ENCODE results near the gene SLC25A6.
"Not testable (repeated sequence)": the region's sequence is repeated elsewhere in the genome, so short reads cannot be mapped to it uniquely, and the experiment has no call there.

Gene SLC25A6

DNA sequence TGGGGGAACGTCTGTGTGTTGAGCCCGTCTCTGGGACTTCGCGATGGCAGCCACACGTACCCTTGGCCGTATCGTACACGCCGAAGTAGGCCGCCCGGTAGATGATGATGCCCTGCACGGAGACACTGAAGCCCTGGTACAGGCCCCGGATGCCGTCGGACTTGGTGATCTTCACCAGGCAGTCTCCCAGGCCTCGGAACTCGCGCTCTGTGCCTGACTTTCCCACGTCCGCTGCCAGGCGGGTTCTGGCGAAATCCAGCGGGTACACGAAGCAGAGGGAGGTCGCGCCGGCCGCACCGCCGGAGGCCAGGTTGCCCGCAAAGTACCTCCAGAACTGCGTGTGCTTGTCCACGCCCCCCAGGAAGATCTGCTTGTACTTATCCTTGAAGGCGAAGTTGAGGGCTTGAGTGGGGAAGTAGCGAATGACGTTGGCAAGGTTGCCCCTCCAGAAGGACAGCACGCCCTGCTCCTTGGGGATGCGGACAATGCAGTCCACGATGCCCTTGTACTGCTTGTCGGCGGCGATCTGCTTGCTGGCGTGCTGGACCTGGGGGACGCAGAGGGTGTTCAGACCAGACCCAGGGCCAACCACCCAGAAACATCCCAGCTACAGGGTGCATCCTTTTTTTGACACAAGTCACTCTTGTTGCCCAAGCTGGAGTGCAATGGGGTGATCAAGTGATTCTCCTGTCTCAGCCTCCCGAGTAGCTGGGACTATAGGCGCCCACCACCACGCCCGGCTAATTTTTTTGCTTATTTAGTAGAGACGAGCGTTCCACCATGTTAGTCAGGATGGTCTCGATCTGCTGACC is 2.5 kb downstream of the SLC25A6 start:
- no peak for DNase-seq

DNA sequence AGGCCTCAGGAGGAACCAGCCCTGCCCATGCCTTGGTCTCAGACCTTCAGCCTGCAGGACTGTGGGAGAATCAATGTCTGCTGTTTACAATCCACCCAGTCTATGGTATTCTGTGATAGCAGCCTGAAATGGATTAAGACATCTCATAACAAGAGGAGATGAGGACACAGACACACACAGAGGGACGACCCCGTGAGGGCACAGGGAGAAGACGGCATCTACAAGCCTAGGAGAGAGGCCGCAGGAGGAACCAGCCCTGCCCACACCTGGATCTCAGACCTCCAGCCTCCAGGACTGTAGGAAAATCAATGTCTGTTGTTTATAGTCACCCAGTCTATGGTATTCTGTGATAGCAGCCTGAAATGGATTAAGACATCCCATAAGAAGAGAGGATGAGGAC is 3.3 kb downstream of the SLC25A6 start:
- no peak for DNase-seq

DNA sequence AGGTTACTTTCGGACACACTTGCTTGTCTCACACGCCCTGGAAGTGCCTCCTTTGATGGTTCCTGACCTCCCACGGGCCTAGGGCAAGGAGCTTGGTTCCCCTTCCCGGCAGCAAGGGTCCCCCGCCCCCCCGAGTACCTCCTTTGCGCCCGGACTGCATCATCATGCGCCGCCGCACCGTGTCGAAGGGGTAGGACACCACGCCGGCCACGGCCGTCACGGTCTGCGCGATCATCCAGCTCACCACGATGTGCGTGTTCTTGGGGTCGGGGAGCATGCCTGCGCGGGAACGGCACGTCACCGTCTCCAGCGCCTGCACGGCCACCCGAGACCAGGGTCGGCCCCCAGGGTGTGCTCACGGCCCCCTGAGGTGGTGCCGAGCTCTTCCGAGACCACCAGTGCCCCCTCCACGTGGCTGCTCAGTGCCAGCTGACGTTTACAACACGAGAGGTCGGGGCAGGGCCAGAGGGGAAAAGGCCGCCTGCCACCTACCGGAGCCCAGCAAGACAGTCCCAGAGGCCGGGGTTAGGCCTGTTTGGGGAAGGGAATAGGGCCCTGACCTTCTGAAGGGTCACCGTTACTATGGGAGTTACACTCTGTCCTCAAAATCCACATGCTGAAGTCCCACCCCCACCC is 4.7 kb downstream of the SLC25A6 start:
- no peak for DNase-seq

DNA sequence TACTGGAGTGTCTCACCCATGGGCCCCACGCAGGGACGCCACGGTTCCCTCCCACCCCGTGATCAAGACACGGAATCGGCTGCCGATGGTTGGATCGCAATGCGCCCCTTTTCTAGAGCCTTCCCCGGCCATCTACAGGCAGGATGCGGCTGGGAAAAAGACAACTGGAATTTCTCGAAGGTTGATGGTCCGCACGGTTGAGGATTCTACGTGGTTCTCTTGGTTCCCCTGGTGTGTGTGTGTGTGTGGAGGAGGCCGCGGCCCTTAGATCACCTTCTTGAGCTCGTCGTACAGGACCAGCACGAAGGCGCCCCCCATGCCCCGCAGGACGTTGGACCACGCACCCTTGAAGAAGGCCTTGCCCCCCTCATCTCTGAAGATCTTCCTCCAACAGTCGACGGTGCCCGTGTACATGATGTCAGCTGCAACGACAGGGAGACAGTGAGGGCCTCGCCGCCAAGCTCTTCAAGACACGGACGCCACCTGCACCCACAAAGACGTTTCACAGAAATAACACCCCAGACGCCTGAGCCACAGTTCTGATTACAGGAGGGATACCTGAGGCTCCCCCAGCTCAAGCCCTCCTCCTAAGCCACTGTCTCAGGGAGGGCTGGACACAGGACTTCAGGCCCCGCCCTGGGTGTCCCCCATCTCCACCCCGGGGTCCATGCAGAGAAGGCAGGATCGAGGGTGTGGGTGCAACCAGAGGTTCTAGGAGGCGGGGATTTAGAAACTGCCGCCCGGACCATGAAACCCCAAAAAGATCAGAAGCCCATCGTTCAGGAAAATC is 5.4 kb downstream of the SLC25A6 start:
- no peak for DNase-seq

DNA sequence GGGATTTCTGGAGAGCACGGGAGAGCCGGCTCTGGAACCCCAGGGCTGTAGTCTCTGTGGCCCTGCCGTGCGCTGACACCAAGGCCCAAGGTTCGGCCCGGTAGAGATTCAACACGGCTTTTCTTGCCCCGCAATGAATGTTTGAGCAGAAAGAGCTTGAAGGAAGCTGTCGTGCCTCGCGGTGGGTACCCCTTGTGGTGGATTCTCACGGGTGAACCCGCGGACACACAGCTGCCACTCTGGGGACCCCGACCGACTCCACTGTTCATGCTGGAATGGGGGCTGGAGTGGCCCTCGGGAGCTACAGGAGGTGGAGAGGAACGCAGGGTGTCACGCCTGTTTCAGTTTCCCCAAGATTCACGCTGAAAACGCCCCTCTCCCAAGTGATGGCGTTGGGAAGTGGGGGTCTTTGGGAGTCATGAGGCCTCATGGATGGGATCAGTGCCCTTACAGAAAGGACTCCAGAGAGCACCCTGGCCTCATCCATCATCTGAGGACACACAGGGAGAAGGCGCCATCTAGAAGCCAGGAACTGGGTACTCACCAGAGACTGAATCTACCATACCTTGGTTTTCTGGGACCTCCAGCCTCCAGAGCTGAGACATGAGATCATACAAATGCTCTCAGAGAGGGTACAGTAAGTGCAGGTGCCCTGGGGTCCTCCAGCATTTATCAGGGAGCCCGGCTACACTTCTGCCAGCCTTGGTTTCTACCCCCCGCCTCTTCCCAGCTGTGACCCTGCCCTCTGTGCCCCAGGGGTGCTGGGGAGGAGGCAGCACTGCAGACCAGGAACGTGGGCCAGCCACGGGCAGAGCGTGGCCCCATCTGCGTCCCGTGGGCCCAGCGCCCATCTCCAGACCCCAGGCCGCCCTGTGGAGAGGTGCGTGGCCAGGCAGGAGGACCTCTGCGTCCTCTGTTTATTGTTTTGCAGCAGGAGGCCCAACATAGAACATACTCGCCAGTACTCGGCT is 6.4 kb downstream of the SLC25A6 start:
- no peak for DNase-seq

DNA sequence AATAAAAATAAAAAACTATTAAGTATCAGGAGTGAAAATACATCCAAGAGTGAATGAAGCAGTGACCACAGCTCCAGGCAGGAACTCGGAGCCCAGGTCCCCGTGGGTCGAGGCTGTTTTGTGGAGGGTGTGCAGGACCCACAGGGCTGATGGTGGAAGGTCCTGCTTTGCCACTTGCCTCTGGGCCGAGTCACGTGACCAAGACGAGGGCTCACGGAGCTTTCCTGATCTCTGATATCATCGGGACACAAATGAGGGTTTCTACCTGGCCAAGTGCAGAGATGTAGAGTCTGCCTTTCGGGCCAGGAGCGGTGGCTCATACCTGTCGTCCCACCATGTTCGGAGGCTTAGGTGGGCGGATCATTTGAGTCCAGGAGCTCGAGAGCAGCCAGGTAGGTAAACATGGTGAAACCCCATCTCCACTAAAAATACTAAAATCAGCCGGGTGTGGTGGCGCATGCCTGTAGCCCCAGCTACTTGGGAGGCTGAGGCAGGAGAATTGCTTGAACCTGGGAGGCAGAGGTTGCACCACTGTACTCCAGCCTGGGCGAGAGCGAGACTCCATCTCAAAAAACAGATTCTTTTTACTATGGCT is 7.2 kb downstream of the SLC25A6 start:
- no peak for DNase-seq

DNA sequence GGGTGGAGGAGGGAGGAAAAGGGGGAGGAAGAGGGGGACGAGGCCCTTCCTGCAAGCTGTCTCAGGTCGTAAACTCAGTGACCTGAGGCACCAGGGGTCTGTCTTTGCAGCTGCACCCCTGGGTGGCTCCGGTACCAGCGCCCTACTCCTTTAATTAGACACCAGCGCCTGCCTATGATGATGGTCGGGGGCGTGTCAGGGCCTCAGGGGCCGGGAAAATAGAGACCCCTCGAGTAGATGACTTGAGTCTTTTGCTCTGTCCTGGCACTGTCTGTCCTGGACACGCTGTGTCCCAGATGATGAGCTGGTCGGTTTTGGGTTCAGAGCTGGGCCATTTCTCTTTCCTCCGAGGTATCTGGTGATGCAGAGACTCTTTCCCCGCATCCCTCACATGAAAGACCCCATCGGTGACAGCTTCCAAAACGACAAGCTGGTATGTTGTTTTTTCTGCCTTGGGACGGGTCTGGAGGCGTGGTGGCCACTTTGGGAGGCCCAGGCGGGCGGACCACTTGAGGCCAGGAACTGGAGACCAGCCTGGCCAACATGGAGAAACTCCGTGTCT is 11.2 kb downstream of the SLC25A6 start:
- DNase-seq, result no peak

DNA sequence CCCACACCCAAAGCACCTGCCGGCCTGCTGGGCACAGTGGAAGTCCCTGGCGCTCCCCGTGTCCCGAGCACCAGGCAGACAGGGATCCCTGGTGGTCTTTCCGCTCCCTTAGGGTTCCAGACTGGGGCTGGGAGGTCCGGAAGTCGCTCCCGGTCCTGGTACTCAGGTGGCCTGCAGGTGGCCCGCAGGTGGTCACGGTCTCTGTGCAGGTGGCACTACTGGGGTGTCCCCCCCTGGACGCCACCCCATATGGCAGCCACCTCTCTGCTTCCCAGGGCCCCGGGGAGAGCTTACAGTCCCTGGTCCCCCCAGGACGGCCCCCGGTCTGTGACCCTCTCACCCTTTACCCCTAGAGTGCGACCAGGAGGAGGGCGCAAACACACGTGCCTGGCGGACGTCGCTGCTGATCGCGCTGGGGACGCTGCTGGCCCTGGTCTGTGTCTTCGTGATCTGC is 13.6 kb downstream of the SLC25A6 start:
- no peak for DNase-seq

DNA sequence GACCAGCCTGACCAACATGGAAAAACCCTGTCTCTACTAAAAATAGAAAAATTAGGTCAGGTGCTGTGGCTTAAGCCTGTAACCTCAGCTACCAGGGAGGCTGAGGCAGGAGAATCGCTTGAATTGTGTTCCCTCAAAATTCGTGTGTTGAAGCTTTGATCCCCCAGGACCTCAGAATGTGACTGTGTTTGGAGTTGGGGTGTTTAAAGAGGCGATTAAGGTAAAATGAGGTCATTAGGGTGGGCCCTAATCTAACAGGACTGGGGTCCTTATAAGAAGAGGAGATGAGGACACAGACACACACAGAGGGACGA is 23.6 kb downstream of the SLC25A6 start:
- no peak for DNase-seq

DNA sequence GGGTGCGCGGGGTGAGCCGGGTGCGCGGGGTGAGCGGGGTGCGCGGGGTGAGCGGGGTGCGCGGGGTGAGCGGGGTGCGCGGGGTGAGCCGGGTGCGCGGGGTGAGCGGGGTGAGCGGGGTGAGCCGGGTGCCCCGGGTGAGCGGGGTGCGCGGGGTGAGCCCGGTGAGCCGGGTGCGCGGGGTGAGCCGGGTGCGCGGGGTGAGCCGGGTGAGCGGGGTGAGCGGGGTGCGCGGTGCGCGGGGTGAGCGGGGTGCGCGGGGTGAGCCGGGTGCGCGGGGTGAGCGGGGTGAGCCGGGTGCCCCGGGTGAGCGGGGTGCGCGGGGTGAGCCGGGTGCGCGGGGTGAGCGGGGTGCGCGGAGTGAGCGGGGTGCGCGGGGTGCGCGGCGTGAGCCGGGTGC is 25.6 kb downstream of the SLC25A6 start:
- DNase-seq, result not testable (repeated sequence)

DNA sequence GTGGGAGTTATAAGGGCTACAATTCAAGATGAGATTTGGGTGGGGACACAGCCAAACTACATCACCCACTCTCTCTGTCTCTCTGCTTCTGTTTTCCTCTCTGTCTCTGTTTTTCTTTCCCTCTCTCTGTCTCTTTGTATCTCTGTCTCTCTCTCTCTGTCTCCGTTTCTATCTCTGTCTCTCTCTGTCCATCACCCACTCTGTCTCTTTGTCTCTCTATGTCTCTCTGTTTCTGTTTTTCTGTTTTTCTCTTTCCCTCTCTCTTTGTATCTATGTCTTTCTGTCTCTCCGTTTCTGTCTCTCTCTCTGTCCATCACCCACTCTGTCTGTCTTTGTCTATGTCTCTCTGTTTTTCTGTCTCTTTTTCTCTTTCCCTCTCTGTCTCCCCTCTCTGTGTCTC is 30.0 kb downstream of the SLC25A6 start:
- no peak for DNase-seq

DNA sequence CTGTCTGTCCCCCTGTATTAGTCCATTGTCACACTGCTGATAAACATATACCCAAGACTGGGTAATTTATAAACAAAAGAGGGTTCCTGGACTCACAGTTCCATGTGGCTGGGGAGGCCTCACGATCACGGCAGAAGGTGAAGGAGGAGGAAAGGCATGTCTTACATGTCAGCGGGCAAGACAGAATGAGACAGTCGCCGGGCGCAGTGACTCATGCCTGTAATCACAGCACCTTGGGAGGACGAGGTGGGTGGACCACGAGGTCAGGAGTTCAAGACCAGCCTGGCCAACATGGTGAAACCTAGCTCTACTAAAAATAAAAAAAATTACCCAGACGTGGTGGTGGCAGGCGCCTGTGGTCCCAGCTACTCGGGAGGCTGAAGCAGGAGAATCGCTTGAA is 30.6 kb downstream of the SLC25A6 start:
- no peak for DNase-seq

DNA sequence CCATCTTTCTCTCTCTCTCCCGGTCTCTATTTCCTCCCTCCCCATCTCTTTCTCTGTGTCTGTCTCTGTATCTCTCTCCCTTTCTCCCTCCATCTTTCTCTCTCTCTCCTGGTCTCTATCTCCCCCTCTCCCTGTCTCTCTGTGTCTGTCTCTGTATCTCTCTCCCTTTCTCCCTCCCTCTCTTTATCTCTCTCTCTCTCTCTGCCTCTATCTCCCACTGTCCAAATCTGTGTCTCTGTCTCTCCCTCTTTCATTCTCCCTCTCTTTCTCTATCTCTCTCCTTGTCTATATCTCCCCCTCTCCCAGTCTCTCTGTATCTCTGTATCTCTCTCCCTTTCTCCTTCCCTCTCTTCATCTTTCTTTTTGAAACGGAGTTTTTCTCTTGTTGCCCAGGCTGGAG is 31.7 kb downstream of the SLC25A6 start:
- DNase-seq, result no peak

DNA sequence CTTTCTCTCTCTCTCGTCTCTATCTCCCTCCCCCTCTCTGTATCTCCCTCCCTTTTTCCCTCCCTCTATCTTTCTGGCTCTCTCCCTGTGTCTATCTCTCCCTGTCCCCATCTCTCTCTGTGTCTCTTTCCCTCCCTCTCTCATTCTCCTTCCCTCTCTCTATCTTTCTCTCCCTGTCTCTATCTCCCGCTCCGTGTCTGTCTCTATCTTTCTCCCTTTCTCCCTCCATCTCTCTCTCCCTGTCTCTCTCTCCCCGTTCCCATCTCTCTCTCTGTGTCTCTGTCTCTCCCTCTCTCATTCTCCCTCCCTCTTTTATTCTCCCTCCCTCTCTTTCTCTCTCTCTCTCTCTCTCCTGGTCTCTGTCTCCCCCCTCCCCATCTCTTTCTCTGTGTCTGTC is 32.4 kb downstream of the SLC25A6 start:
- no peak for DNase-seq

DNA sequence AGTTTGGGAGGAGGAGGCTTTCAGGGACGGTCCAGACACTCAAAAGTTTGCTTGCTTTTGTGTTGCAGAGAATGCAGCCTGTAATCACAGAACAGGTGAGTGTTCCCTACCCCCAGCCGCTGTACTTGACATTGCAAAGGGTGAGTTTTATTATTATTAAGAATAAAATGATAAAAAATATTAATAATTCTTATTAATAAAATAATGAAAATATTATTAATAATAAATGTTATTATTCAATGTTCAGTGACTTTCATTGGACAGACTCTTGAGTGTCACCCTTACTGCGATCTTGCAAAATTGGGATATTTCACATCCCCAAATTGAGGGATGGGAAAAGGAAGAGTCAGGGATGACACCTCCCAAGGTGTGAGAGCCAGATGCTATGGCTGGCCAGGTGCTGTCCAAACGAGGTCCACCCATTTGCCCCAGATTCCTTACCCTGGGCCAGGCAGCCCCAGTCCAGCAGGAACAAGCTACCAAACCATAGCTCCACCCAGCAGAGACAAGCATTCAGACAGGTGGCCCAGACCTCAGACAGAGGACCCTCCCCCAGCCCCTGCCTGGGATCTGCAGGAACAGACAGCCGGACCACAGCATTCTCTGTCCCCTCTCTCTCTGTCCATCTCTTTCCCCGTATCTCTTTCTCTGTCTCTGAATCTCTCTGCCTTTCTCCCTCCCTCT is 33.0 kb downstream of the SLC25A6 start:
- no peak for DNase-seq

DNA sequence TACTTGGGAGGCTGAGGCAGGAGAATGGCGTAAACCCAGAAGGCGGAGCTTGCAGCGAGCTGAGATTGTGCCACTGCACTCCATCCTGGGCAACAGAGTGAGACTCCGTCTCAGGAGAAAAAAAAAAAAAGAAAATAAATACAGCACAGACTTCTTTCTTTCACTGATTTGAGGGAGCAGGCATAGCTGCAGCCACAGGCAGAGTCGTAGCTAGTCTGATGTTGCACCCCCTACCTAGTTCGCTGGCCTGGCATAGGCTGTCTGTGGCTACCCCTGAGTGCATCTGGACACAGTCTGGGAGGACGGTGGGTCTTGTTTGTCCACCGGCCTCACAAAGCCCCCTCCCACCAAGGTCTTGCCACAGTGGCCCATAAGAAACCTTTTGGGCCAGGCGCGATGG is 33.9 kb downstream of the SLC25A6 start:
- no peak for DNase-seq

DNA sequence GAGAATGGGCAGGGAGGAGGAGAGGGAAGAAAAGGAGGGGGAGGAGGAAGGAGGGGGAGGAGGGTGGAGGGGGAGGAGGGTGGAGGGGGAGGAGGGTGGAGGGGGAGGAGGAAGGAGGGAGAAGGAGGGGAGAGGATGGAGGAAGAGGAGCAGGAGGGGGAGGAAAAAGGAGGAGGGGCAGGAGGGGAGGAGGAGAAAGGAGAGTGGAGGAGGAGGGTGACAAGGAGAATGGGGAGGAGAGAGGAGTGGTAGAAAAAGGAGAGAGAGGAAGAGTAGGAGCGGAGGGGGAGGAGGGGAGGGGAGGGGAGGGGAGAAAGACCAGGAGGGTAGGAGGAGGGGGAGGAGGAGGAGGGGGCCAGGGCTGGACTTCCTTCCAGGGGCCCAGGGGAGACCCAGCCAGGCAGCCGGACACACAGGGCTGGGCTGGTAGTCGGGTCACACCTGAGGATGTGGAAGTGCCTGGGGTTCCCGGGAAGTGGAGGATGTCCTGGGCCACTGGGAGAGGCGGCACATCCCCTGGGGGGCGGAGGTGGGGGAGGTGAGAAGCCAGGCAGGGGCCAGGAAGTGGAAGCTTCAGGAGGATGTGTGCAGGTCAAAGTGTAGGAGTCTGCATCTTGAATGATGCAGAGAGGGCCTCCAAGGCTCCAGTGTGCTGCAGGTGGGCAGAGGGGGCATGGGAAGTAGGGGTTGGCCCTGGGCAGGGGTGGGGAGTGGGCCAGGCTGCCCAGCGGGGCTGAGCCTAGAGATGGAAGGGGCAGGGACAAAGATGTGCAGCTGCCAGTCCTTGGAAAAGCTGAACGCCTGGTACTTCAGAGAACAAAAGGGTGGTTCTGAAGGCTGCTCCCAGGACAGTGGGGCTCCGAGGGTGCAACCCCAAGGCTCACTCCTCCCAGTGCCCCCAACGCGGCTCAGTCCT is 36.5 kb downstream of the SLC25A6 start:
- no peak for DNase-seq

DNA sequence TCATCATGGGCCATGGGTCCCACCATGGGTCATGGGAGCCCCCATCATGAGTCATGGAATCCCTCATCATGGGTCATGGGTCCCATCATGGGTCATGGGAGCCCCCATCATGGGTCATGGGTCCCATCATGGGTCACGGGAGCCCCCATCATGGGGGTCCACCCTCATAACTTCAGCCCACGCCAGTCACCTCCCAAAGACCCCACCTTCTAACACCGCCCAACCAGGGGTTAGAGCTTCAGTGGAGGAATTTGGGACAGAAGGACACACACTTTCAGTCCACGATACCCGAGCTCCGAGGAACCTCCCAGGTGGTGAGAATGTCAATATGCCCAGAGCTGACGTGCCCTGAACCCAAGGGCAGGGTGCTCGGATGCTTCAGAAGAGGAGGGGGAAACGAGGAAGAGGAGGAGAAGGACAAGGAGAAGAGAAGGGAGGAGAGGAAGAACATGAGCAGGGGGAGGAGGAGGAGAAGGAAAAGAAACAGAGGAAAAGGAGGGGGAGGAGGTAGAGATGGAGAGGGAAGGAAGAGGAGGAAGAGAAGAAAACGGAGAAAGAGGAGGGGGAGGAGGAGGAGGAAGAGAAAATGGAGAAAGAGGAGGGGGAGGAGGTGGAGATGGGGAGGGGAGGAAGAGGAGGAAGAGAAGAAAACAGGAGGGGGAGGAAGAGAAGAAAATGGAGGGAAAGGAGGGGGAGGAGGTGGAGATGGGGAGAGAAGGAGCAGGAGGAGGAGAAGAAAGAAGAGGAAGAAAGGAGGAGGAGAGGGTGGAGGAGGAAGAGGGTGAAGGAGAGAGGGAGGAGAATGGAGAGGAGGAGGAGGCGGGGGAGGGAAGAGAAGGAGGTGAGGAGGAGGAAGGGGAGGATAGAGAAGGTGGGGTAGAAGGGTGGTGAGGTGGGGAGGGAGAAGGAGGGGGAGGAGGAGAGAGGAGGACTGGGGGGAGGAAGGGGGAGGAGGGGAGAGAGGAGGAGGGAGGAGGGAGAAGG is 37.6 kb downstream of the SLC25A6 start:
- no peak for DNase-seq

Data from effector CD8-positive, alpha-beta T cell (primary cell).